ENCODE results near the gene DTX4.
"Not testable (repeated sequence)": the region's sequence is repeated elsewhere in the genome, so short reads cannot be mapped to it uniquely, and the experiment has no call there.

DTX4 gene

DNA sequence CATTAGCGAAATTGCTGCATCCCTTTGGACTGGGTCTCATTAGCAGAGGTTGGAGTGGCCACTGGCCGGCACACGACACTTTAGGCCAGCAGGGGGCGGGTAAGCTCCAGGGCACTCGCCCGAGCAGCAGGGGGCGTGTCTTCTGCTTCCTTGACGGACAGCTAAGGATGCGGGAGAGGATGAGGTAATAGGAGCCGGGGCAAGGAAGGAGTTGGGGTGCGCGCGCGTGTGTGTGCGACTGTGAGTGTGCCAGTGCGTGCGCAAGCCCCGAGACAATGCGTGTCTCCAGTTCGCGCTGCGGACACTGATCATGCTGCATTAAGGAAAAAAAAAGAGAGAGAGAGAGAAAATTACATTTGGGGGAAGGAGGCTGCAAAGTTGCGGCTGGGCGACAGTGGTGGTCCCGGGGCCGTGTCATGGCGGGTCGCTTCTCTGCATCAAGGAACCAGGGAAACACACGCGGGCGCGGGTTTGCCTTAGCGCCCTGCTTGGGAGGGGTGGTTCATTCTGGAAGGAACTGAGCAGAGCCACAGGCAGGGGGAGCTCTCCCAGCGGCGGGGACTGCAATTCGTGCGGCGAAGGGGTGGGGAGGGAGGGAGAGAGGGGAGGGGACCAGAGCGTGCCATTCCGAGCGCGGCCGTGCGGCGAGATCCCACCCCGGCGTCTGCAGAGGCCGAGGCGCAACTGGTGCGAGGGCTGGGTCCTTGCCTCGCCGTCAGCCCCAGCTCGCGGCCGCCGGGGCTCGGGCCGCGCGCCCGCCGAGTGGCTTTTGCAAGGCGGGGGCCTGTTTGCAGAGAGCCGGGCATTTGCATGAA lies at the start of gene DTX4:
TSS of gene DTX4 (plus strand) at position 625 of the 815 bp plus-strand sequence. CDS start 464 bp downstream, outside the sequence.
- DNase-seq: peak; percentile 90

DNA sequence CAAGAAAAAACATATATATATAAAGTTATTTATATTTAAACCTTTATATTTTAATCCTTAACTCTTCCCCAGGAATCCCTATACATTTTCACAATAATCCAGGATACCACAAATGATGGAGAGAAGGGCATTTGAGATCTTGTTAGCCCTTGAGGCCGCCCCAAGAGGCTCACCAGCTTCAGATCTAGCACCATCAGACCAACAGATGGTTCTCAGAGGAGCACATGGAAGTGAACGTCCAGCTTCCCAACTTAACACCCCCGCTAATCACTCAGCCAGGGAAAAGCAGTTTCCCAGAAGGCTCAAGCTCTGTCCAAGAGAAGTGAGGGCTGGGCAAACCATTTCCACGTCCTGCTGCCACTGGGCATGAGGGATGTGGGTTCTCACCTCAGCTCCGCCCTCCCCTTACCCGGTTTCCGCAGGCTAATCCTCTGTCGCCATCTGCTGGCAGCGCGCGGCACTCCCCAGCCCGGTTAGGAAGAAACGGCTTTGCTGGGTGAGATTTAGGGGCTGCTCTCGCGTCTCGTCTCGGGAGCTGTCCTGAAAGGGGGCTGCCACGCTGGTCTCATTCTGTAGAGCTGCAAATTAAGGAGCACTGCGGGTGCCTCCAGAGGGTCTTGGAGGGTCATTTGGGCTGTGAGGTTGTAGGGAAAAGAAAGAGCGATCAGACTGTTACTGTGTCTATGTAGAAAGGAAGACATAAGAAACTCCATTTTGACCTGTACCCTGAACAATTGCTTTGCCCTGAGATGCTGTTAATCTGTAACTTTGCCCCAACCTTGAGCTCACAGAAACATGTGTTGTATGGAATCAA lies 36.1 kb upstream of the DTX4 start:
- peak; percentile 74 for DNase-seq

DNA sequence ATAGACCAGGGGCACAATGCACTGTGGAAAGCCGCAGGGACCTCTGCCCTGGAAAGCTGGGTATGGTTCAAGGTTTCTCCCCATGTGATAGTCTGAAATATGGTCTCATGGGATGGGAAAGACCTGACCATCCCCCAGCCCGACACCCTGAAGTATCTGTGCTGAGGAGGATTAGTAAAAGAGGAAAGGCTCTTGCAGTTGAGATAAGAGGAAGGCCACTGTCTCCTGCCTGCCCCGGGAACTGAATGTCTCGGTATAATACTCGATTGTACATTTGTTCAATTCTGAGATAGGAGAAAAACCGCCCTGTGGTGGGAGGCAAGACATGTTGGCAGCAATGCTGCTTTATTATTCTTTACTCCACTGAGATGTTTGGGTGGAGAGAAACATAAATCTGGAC lies 35.4 kb upstream of the DTX4 start:
- DNase-seq: not testable (repeated sequence)

DNA sequence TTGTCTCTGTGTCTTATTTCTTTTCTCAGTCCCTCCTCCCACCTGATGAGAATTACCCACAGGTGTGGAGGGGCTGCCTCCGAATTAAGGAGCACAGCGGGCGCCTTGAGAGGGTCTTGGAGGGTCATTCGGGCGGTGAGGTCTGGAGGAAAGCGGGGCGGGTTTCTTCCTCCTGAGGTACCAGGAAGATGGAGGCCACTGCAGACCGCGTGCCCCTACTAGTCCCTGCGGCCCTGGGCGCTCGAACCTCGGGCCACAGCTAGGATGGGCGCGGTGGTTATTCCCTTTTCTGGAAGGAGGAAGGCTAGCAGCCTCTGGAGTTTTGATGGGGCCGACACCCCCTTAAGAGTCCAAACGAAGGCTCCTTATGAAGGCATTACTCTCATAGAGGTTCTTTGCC lies 34.7 kb upstream of the DTX4 start:
- DNase-seq: no peak

DNA sequence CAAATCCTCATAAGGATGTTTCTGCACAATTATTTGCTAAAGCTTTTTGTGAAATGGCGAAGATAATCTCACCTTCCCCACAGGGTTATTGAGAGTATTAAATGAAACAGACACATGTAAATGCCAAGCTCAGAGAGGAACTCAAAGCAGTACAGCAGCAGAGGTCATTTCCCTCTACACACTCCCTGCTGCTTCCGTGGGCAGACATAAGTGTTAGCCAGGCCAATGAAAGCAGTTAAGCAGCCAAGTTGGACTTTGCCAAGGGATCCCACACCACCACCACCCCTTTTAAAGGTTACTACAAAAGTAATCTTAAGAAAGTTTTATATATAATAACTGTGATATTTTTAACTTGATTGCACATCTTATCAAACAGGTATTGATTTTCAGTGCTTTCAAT lies 33.3 kb upstream of the DTX4 start:
- DNase-seq: no peak

DNA sequence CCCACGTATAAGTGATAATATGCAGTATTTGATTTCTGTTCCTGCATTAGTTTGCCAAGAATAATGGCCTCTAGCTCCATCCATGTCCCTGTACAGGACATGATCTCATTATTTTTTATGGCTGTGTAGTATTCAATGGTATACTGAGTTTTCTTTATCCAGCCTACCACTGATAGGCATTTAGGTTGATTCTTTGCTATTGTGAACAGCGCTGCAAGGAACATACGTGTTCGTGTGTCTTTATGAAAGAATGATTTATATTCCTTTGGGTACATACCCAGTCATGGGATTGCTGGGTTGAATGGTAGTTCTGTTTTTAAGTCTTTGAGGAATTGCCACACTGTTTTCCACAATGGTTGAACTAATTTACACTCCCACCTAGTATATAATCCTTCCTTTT lies 30.7 kb upstream of the DTX4 start:
- DNase-seq: no peak

DNA sequence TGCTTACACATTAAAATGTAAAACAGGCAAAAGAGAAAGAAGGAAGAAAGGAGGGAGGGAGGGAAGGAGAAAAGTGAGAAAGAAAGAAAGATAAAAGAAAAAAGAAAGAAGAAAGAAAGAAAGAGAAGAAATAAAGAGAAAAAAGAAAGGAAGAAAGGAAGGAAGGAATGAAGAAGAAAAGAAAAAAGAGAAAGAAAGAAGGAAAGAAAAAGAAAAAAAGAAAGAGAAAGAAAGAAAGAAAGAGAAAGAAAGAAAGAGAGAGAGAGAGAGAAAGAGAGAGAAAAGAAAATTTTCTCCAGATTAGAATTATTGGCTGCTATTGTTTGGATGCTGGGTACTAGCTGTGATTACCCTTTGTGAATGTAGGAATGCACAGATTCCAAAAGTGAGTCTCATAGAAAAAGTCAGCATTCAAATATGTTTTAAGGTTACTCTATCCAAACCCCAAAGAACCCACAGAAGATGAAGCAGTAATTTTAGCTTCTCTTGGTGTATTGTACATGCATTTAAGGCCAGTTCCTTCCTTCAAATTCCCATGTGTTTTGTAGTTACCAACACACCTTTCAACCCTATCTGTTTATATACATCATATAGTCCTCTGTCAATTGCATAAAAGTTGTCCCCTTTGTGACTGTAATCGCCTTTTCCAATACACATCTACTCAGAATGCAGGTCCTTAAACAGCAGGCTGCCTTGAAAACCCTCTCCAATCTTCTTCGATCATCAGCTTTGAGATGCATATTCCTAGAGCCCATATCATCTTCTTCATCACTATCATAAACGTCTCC lies 30.1 kb upstream of the DTX4 start:
- DNase-seq: no peak

DNA sequence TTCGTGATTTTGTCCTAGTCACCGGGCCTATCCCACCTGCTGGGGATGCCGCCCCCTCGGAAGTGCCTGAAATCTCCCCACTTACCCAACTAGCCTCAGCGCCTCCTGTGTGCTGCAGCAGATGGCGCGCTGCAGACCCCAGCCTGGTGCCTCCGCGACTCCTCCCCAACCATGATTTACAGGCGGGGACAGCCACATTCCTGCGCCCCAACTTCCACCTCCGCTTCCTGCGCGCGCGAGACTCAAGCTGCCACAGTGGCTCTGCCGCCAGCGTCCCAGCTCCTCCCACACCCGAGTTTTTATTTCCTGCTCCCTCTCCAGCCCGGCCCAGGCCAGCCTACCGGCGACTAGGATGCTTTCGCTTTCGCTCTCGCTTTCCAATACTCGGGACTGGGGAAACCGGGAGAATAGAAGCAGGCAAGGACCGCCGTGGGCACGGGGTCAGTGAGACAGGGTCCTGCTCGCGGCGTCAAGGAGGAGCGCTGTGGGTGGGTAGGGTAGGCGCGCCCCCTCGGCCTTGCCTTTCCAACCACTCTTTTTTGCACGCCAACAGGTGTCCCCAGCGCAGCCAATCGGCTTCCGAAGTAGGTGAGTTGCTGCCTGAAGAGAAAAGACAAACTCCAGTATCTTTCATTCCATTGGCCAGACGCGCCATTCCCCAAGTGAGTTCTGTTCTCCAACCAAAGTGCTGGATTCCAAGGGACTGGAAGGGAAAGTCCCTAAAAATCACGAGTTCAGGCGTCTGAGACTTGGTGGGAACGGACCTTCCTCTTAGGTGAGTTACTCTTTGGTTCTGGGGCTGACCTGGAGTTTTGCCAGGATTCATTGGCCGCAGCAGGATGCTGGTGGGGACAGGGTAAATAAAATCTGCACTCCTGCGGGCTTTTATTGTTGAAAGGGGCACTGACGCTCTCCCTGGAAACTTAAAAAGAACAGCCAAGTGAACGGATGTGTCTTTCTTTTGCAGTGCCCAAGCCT lies 29.1 kb upstream of the DTX4 start, which contains the start of gene FAM111A:
TSS of gene FAM111A (plus strand) at position 327 of the 978 bp plus-strand sequence. CDS start 6,017 bp downstream, outside the sequence.
- peak; percentile 73 for DNase-seq

DNA sequence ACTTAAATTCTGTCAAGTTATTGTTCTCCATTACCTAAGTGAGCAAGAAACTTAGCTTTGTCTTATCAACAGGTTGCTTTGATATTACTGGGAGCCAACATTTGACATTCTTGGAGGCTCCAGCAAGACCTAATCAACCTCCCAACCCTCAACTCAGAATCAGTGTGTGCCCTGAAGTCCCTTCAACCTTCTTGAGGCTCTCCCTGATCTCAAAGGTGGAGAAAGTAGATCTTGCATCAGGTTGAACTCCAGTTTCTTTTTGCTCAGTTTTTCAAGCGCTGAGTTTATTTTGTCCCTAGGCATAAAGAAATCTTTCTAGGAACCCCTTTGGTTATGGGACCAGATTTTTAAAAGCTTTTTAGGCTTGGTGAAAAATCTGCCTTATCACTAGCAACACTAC lies 27.8 kb upstream of the DTX4 start:
- DNase-seq: no peak

DNA sequence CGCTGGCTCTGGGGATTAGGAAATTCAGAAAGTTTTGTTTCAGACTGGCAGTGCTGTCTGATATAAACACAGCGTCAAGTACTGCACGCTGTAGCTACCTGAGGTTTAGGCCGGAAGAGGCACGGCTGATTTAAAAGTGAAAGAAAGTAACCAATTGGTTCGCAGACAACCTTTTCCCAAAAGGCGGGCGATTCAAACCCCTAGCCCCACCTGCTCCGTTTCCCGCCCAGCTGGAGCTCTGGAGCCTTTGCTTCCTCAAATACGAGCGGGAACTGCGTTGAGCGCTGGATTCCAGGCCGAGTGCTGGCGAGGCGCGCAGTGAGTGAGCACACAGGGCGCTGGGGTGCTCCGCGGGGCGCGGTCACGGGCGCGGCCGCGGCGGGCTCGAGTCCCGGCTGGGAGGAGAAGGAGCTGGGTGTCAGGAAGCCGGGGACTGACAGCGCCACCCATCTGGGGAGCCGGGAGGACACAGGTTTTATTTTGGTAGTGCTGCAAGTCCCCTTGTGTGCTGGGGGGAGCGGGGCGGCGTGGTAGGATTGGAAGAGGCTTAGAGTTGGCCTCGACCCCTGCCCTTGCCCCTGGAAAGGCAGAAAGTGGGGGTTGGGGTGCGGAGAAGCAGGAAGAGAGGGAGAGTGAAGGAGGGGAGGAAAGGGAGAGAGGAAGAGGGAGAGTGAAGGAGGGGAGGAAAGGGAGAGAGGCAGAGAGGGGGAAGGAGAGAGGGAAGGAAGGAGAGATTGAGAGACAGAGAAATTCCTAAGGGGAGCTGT lies 27.2 kb upstream of the DTX4 start:
- peak; percentile 78 for DNase-seq

DNA sequence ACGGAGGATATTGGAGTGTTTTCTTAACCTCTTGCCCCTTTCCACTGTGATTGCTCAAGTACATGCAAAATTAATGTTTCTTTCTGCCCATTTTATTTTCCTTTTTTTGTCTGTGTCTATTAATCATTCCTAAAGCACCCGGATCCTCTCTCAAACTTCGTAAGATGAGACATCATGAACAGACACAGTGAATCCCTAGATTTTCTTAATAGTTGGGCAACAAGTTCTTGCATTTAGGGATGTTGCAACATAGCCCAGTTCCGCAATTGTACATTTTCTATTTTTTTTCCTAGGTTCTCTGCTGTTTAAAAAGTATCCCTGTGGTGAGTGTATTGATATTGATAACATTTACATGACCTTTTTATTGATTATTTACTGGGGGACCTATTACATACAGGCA lies 26.4 kb upstream of the DTX4 start:
- DNase-seq: no peak

DNA sequence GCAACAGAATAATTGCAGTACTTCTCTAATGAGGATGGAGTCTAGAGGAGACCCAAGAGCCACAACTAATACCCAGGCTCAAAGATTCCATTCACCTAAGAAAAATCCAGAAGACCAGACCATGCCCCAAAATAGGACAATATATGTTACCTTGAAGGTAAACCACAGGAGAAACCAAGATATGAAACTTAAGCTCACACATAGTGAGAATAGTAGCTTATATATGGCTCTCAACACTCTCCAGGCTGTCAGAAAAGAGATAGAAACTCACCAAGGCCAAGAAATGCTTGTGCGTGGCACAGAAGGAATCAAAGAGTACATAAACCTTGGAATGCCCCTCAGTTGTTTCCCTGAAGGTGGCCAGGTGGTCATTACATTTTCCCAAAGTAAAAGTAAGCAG lies 20.2 kb upstream of the DTX4 start:
- no peak for DNase-seq

DNA sequence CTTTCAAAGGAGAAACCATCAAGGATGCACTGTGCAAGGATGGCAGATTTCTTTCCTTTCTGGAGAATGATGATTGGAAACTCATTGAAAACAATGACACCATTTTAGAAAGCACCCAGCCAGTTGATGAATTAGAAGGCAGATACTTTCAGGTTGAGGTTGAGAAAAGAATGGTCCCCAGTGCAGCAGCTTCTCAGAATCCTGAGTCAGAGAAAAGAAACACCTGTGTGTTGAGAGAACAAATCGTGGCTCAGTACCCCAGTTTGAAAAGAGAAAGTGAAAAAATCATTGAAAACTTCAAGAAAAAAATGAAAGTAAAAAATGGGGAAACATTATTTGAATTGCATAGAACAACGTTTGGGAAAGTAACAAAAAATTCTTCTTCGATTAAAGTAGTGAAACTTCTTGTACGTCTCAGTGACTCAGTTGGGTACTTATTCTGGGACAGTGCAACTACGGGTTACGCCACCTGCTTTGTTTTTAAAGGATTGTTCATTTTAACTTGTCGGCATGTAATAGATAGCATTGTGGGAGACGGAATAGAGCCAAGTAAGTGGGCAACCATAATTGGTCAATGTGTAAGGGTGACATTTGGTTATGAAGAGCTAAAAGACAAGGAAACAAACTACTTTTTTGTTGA lies 19.5 kb upstream of the DTX4 start:
- DNase-seq: no peak

DNA sequence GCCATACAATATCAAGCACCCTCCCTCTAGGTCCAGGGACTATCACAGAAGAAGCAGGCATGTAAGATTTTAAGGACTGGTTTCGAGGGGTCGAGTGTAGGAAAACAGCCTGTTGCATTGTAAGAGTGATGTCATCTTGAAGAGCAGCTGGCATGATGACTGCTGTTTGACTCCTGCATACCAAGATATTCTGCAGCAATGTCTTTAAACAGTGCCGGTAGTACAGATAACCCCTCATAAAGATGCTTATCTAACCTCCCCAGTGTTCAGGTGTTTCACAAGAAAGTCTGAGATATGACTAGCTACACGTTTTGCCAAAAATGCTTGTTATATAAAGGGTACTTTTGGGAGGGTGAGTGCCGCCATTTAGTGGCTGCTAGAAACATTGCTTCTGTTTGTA lies 17.3 kb upstream of the DTX4 start:
- DNase-seq: no peak

DNA sequence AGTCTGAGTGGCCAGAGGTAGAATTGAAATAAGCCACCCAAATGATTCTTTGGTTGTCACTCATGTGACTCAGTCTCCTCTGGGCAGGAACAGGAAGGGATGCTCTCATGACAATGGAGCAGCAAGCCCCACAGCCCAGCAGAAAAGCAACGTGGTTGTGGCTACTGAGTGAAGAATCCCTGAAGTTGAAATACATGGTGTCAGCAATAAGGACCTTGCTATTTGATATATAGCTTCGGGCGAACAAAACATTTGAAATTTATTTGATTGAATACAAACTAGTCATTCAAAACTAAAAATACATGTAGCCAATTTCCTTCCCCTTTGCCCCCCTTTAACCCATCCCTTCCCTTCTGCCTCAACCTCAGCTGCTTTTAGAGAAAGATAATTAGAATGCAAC lies 14.5 kb upstream of the DTX4 start:
- DNase-seq: no peak

DNA sequence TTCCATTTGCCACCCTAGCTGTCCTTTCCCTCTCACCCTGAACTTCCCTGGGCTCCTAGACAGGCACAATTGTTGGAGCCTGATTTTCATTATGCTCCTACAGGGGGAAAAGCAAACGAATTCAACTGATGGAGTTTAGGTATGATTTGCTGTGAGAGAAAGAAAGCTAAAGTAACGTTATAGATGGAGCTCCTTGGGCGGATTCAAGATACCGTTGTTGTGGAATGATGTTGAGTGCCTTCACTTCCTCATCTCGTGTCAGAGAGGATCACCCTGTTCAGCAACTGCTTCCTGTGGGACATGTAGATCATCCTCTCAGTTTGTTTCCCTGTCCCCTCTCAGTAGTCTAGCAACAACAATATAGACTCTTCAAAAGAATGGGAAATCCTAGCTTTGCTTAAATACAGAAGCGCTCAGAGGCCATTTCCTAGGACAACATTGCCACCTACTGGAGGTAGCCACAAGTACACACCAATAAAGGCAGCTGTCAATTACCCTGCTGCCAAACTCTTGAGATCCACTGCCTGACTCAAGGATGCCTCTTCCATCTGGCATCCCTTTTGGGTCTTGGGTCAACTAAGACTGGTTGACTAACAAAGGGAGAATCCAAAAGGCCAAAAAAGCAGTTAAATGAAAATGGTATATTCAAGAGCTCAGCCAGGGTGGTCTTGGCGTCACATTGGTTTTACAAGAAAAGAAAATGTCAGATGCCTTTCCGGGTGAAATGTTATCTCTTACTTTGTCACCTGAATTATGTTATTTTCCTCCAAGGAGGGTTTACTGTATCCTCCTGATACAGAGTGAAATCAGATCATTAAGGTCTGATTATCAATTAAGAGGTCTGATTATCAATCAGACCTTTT lies 13.5 kb upstream of the DTX4 start:
- peak; percentile 74 for DNase-seq

DNA sequence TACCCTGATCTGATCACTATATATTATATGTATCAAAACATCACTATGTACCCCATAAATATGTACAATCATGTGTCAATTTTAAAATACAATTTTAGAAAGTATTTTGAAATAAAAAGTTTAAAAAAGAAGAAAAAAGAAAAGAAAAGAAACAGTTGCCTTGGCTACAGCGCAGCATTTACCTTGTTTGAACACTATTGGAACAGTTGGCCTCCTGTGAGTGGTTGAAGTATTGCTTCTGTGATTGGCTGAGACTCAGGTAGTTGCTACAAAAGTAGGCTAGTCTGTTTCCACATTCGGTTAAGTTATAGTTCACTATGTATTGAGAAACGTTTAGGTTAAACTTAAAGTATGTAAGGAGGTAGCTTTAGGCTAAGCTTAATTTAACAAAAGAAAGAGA lies 7.9 kb upstream of the DTX4 start:
- no peak for DNase-seq

DNA sequence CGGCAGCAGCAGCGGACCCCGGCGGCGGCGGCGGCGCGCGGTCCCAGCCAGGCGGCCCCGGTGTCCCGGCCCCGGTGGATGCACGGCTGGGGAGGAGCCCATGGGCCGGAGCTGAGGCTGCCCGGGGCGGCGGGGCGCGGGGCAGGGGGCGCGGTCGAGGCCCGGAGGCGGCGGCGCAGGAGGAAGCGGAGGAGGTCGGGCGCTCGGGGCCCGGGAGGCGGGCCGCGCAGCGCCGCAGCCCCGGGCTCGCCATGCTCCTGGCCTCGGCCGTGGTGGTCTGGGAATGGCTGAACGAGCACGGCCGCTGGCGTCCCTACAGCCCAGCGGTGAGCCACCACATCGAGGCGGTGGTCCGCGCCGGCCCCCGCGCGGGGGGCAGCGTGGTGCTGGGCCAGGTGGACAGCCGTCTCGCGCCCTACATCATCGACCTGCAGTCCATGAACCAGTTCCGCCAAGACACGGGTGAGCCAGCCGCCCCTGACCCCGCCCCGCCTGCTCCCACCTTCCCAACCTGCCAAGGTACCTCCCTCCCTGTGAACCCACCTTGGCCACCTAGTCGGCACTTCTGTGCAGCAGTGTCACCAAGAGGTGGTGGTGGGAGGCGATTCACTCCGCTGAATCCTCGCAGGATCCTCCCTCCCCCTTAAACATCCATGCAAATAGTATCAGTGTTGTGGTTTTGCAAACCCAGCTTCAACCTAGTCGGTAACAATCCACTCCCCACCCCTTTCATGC lies 580 bp downstream of the DTX4 start:
- DNase-seq: no peak

Data from midbrain (tissue), 1 donor.